Glutamatergic neuron (in vitro differentiated cells): ENCODE results near the gene TNFRSF14. TPM values are rescaled to one million over a fixed set of nuclear protein-coding genes. Genes with fewer than 3 reads are reported as not detected.

Experiments
- DNase-seq: peaks from one replicate; pipeline ENCODE4 v3.0.0; 2022
- H3K27ac Mint-ChIP-seq: one replicate; pipeline ENCODE4 v1.8.0; 2020; ENCODE audit warnings: mild to moderate bottlenecking, mixed read lengths, inconsistent platforms; ENCODE audit not compliant: unreplicated experiment
- H3K27me3 Mint-ChIP-seq: one replicate; pipeline ENCODE4 v1.8.0; 2020; ENCODE audit warnings: mild to moderate bottlenecking, moderate library complexity, mixed read lengths, inconsistent platforms; ENCODE audit not compliant: unreplicated experiment
- H3K36me3 Mint-ChIP-seq: one replicate; pipeline ENCODE4 v1.8.0; 2020; ENCODE audit warnings: mild to moderate bottlenecking, mixed read lengths, inconsistent platforms; ENCODE audit not compliant: unreplicated experiment
- H3K4me1 Mint-ChIP-seq: one replicate; pipeline ENCODE4 v1.8.0; 2020; ENCODE audit warnings: mild to moderate bottlenecking, low read depth, mixed read lengths, inconsistent platforms; ENCODE audit not compliant: unreplicated experiment
- H3K4me3 Mint-ChIP-seq: one replicate; pipeline ENCODE4 v1.8.0; 2020; ENCODE audit warnings: mild to moderate bottlenecking, mixed read lengths, inconsistent platforms; ENCODE audit not compliant: unreplicated experiment
- H3K9me3 Mint-ChIP-seq: one replicate; pipeline ENCODE4 v1.8.0; 2020; ENCODE audit warnings: mild to moderate bottlenecking, moderate library complexity, mixed read lengths, inconsistent platforms; ENCODE audit not compliant: unreplicated experiment
- total RNA-seq: library from RNA; stranded (reverse); fragmentation: NEBNext Ultra II Directional; extraction: Animal tissue kit (Norgen Biotek cat#: 25700); gene quantifications from one replicate; pipeline ENCODE4 v1.2.1, GENCODE V29; 2021; ENCODE audit not compliant: unreplicated experiment
- TF ChIP-seq, protein P1 (sequence below): fragments of 200-600 bp; sonication (generic); IDR thresholded peaks from one replicate; pipeline ENCODE4 v1.5.0; 2021; ENCODE audit not compliant: partially characterized antibody, unreplicated experiment

Gene TNFRSF14
- total RNA-seq, 1 donor from 2014 or later: 1.2 TPM

DNA sequence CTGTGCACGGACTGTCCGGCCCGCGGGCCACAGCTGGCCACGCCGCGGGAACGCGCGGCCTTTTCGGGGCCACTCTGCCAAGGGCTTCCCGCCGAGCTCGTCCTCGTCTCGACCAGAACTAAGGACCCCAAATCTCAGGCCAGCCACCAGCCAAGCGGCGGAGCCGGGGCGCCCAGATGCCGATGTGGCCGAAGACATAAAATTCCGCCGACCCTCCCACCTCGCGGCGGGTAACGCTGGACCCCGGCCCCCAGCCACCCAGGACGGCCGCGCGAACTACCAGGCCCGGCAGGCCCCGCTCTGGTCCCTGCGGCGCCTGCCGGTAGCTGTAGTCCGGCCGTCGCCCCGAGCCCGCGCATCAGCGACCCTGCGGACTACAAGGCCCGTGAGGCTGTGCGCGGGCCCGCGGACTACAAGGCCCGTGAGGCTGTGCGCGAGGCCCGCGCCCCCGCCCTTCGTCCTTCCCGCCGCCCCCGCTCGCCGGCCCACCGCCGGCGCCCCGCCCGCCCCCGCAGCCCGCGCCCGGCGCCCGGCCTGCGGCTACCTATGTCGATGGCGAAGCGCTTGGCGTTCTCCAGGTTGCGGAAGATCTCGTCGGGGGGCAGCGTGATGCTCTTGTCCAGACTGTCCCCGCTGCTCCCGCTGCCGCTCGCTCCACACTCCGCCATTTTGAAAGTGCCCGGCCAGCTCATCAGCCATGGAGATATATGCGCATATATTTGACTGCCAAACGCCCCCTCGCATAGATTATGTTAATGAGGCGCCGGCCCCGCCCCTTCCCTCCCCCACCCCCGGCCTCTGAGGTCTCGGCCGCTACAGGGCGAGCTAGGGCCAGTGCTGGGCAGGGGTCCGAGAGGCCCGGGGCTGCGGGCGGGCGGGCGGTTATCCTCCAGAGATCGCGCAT lies 30.0 kb upstream of the TNFRSF14 start, which contains the start of gene PANK4:
TSS of gene PANK4 (minus strand) at position 677 of the 904 bp plus-strand sequence. CDS start at position 668, 9 bp downstream.
- TF ChIP-seq, protein P1, sequence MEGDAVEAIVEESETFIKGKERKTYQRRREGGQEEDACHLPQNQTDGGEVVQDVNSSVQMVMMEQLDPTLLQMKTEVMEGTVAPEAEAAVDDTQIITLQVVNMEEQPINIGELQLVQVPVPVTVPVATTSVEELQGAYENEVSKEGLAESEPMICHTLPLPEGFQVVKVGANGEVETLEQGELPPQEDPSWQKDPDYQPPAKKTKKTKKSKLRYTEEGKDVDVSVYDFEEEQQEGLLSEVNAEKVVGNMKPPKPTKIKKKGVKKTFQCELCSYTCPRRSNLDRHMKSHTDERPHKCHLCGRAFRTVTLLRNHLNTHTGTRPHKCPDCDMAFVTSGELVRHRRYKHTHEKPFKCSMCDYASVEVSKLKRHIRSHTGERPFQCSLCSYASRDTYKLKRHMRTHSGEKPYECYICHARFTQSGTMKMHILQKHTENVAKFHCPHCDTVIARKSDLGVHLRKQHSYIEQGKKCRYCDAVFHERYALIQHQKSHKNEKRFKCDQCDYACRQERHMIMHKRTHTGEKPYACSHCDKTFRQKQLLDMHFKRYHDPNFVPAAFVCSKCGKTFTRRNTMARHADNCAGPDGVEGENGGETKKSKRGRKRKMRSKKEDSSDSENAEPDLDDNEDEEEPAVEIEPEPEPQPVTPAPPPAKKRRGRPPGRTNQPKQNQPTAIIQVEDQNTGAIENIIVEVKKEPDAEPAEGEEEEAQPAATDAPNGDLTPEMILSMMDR: no peak
- Mint-ChIP-seq H3K9me3 (peaks cover 4% of the 10 kb centered on the region), H3K27ac (peak within 1 kb of the TSS; percentile 91), H3K36me3 (no peaks in the 10 kb centered on the region), H3K27me3 (peaks cover 7% of the 10 kb centered on the region), H3K4me3 (peak within 1 kb of the TSS; percentile 91), H3K4me1 (peaks cover 23% of the 10 kb centered on the region)
- peak; percentile 94 for DNase-seq

DNA sequence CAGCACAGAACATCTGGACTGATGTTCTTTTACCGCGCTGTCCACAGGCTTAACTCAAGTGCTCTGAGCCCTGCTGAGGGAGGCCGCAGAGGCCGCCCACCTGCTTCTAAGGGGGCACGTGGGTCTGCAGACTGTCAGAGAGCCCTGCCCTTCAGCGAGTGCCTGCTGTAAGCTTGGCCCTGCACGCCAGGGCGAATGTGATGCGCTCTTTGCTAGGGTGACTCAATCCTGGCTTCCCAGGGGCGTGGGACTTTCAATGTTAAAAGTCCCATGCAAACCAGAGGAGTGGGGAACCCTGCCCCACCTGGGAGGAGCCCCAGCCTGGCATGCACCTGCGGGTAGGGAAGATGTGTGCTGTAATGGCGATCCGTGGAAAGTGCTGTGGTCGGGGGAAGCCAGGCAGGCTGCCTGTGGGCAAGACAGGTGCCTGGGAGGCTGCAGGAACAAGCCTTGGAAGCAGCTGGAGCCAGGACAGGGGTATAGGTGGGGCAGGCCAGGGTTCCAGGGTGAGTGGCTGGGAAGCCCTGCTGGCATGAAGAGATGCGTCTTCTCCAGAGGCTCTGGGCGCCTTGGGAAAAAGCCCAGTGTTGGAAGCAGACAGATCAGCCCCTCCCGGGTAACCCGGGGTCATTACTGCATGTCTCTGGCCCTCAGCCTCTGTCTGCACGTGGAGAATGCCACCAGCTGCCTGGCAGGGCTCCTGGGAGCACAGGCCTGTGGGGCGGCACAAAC lies 29.2 kb upstream of the TNFRSF14 start:
- Mint-ChIP-seq H3K27me3 (peaks cover 7% of the 10 kb centered on the region), H3K9me3 (peaks cover 4% of the 10 kb centered on the region), H3K4me1 (peaks cover 23% of the 10 kb centered on the region), H3K36me3 (no peaks in the 10 kb centered on the region), H3K27ac (peak overlapping the region; percentile 20), H3K4me3 (peak overlapping the region; percentile 77)
- no peak for DNase-seq
- TF ChIP-seq, protein P1: no peak

DNA sequence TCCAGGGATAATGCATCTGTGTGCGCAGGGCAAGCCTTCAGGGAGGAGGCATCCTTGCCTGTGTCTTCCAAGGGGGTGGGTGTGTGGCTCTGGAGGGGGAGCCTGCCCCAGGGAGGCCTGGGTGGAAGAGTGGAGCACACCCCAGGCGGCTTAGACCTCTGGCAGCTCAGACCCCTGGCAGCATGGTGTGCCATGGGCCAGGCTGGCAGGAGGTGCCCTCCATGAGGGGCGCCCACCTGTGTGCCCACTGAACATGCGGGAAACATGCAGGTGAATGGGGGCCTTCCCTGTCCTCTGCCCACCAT lies 28.7 kb upstream of the TNFRSF14 start:
- Mint-ChIP-seq H3K27ac (no peak overlapping the region), H3K36me3 (no peaks in the 10 kb centered on the region), H3K27me3 (peaks cover 7% of the 10 kb centered on the region), H3K4me3 (peak overlapping the region; percentile 77), H3K9me3 (peaks cover 4% of the 10 kb centered on the region), H3K4me1 (peaks cover 23% of the 10 kb centered on the region)
- TF ChIP-seq, protein P1: no peak
- no peak for DNase-seq

DNA sequence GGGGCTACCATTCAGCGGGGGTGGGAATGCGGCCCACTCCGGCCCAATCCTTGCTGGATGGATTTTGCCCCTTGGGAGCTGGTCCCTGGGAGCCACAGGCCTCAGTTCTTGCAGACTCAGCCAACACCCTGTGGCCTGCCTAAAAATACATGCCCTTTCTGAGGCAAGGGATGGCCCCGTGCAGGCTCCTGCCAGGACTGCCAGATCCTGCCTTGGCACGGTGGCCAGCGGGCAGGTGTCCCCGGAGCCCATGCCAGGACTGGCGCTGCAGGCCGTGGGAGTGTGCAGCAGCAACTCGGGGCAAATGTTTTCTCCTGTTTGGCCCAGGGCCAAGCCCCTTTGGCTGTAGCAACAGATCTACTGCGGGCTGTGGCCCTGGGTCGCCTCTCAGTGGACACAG lies 28.2 kb upstream of the TNFRSF14 start:
- Mint-ChIP-seq H3K4me1 (peaks cover 22% of the 10 kb centered on the region), H3K4me3 (no peak overlapping the region), H3K36me3 (no peaks in the 10 kb centered on the region), H3K9me3 (peaks cover 4% of the 10 kb centered on the region), H3K27me3 (peaks cover 7% of the 10 kb centered on the region), H3K27ac (no peak overlapping the region)
- TF ChIP-seq, protein P1: no peak
- DNase-seq: no peak

DNA sequence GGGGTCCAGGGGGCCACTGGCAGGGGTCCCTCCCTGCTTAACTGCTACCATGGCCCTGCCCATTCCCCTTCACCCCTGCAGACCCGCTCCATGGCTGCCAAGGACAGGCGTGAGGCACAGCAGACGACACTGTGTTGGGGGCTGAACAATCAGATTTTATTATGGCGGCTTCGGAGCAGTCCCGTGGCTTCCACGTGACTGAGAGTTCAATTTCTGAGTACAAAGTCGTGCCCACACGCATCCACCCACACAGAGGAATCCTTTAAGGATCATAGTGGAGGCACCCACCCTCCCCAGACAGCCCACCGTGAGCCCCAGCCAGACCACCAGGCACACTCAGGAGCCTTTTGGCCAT lies 27.6 kb upstream of the TNFRSF14 start:
- Mint-ChIP-seq H3K27me3 (peaks cover 9% of the 10 kb centered on the region), H3K9me3 (peaks cover 4% of the 10 kb centered on the region), H3K4me1 (peaks cover 20% of the 10 kb centered on the region), H3K27ac (no peak overlapping the region), H3K36me3 (no peaks in the 10 kb centered on the region), H3K4me3 (peak overlapping the region; percentile 61)
- no peak for DNase-seq
- TF ChIP-seq, protein P1: no peak
